Measurements from ENCODE around the gene MEF2A.

DNA sequence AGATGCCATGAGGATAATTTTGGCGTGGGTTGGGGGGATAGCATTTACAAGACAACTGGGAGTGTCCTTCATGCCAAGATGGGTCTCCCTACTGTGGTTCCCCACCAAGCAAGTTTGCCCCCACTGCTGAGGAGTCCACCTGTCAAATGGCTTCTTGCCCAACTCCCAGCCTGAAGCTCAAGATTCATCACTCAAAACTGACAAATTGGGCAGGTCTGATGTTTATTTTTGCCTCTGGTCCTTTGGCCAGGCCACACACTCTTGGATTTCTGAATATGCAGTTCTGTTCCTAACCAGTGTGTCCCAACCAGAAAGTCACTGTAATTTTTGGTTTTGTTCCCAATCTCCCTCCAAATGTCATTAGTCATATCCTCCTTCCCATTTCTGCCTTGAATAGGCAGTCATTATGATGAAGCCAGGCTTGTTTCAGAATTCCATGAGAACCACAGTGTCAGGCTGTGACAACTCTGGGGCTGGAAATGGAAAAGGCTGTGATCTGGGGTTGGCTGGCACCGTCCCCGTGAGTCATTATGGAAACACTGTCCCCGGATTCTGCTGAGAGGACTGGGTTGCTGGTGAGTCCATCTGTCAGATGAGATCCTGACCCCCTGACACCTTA, 29.3 kb upstream of the MEF2A start:
- TF ChIP-seq, protein P1, sequence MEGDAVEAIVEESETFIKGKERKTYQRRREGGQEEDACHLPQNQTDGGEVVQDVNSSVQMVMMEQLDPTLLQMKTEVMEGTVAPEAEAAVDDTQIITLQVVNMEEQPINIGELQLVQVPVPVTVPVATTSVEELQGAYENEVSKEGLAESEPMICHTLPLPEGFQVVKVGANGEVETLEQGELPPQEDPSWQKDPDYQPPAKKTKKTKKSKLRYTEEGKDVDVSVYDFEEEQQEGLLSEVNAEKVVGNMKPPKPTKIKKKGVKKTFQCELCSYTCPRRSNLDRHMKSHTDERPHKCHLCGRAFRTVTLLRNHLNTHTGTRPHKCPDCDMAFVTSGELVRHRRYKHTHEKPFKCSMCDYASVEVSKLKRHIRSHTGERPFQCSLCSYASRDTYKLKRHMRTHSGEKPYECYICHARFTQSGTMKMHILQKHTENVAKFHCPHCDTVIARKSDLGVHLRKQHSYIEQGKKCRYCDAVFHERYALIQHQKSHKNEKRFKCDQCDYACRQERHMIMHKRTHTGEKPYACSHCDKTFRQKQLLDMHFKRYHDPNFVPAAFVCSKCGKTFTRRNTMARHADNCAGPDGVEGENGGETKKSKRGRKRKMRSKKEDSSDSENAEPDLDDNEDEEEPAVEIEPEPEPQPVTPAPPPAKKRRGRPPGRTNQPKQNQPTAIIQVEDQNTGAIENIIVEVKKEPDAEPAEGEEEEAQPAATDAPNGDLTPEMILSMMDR (conservative IDR thresholded peaks at IDR 0.05), result no peak
- no peak for TF ChIP-seq ZFX (IDR thresholded peaks at IDR 0.05)

All from C4-2B (cell line).